Measurements from ENCODE around the gene TREM1. TPM values are rescaled to one million over a fixed set of nuclear protein-coding genes. Genes with fewer than 3 reads are reported as not detected.
A peak's percentile ranks its signal among the peaks of the same experiment; 100 is the strongest.

TREM1 gene
- total RNA-seq (1 to 10 TPM in 1 of 2 donors, under 1 TPM in 1; 0.09 to 1.3 TPM), polyA plus RNA-seq (under 1 TPM; 0.32 to 0.43 TPM)

GRCh38 chr6:41286544-41287346 is at the start of gene TREM1:
TSS of gene TREM1 (minus strand) at chr6:41286682. CDS start at chr6:41286655, 27 bp downstream.
- Histone ChIP-seq H3K9me3 (ENCODE audit: control insufficient read depth in 4 of 4, low read length in 3 of 4) (no peaks in the 10 kb centered on the region), H3K4me1 (ENCODE audit: control insufficient read depth in 4 of 4, insufficient read depth in 4 of 4, low read length in 3 of 4) (no peaks in the 10 kb centered on the region), H3K27me3 (ENCODE audit: control insufficient read depth in 4 of 4, insufficient read depth in 4 of 4, low read length in 3 of 4) (peaks cover 0 to 2% (median under 1%) of the 10 kb centered on the region in 4 donors), H3K4me3 (ENCODE audit: low read depth in 1 of 3, low read length in 3 of 3) (no peak within 1 kb of the TSS), H3K27ac (ENCODE audit: low read depth in 1 of 2, low read length in 2 of 2) (peak within 1 kb of the TSS in 1 of 2 donors; percentile 67), H3K36me3 (ENCODE audit: control insufficient read depth in 4 of 4, insufficient read depth in 3 of 4, low read depth in 1 of 4, low read length in 3 of 4) (no peaks in the 10 kb centered on the region), H3K9ac (ENCODE audit: low read depth in 1 of 2, low read length in 2 of 2) (no peak within 1 kb of the TSS)
- 68% methylated on average over 8 of the region's 8 CpGs for whole genome bisulfite sequencing
- DNase-seq (ENCODE audit: low spot score), result no peak
- TF ChIP-seq HNF4A (conservative IDR thresholded peaks at IDR 0.05) (no peak), RXRA (IDR thresholded peaks at IDR 0.05) (peak in 1 of 2 donors; percentile 30), GABPA (IDR thresholded peaks at IDR 0.05 in 1 of 2, conservative IDR thresholded peaks at IDR 0.05 in 1 of 2) (peak in 1 of 2 donors; percentile 16), RAD21 (IDR thresholded peaks at IDR 0.05) (no peak)

DNA sequence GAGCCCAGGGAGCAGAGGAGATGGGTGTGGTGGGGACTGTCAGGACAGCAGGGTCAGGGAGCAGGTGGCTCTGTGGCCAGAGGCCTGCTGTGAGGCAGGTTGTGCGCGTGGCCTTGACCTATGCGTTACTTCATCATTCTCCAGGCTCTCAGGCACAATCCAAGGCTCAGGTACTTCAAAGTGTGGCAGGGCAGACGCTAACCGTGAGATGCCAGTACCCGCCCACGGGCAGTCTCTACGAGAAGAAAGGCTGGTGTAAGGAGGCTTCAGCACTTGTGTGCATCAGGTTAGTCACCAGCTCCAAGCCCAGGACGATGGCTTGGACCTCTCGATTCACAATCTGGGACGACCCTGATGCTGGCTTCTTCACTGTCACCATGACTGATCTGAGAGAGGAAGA is 49.5 kb upstream of the TREM1 start:
- Histone ChIP-seq H3K27me3 (ENCODE audit: control insufficient read depth in 4 of 4, insufficient read depth in 4 of 4, low read length in 3 of 4) (peaks cover 0 to 4% (median 0%) of the 10 kb centered on the region in 4 donors), H3K9me3 (ENCODE audit: control insufficient read depth in 4 of 4, low read length in 3 of 4) (no peaks in the 10 kb centered on the region), H3K4me3 (ENCODE audit: low read depth in 1 of 3, low read length in 3 of 3) (no peak overlapping the region), H3K9ac (ENCODE audit: low read depth in 1 of 2, low read length in 2 of 2) (no peak overlapping the region), H3K4me1 (ENCODE audit: control insufficient read depth in 4 of 4, insufficient read depth in 4 of 4, low read length in 3 of 4) (no peaks in the 10 kb centered on the region), H3K27ac (ENCODE audit: low read depth in 1 of 2, low read length in 2 of 2) (no peak overlapping the region), H3K36me3 (ENCODE audit: control insufficient read depth in 4 of 4, insufficient read depth in 3 of 4, low read depth in 1 of 4, low read length in 3 of 4) (no peaks in the 10 kb centered on the region)
- 84% methylated on average over 11 of the region's 11 CpGs for WGBS
- TF ChIP-seq, protein P1, sequence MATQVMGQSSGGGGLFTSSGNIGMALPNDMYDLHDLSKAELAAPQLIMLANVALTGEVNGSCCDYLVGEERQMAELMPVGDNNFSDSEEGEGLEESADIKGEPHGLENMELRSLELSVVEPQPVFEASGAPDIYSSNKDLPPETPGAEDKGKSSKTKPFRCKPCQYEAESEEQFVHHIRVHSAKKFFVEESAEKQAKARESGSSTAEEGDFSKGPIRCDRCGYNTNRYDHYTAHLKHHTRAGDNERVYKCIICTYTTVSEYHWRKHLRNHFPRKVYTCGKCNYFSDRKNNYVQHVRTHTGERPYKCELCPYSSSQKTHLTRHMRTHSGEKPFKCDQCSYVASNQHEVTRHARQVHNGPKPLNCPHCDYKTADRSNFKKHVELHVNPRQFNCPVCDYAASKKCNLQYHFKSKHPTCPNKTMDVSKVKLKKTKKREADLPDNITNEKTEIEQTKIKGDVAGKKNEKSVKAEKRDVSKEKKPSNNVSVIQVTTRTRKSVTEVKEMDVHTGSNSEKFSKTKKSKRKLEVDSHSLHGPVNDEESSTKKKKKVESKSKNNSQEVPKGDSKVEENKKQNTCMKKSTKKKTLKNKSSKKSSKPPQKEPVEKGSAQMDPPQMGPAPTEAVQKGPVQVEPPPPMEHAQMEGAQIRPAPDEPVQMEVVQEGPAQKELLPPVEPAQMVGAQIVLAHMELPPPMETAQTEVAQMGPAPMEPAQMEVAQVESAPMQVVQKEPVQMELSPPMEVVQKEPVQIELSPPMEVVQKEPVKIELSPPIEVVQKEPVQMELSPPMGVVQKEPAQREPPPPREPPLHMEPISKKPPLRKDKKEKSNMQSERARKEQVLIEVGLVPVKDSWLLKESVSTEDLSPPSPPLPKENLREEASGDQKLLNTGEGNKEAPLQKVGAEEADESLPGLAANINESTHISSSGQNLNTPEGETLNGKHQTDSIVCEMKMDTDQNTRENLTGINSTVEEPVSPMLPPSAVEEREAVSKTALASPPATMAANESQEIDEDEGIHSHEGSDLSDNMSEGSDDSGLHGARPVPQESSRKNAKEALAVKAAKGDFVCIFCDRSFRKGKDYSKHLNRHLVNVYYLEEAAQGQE (IDR thresholded peaks at IDR 0.05), result no peak
- TF ChIP-seq MAX (IDR thresholded peaks at IDR 0.05) (no peak), YY1 (IDR thresholded peaks at IDR 0.05) (no peak), TAF1 (conservative IDR thresholded peaks at IDR 0.05) (no peak), EGR1 (IDR thresholded peaks at IDR 0.05; ENCODE audit: low read depth in 2 of 2) (no peak), SP1 (IDR thresholded peaks at IDR 0.05) (no peak), NR2F2 (IDR thresholded peaks at IDR 0.05) (no peak), RXRA (IDR thresholded peaks at IDR 0.05) (no peak), GABPA (IDR thresholded peaks at IDR 0.05 in 1 of 2, conservative IDR thresholded peaks at IDR 0.05 in 1 of 2) (no peak), FOXA1 (IDR thresholded peaks at IDR 0.05) (no peak), RAD21 (IDR thresholded peaks at IDR 0.05) (no peak), JUND (IDR thresholded peaks at IDR 0.05) (no peak)
- TF ChIP-seq, protein P2, sequence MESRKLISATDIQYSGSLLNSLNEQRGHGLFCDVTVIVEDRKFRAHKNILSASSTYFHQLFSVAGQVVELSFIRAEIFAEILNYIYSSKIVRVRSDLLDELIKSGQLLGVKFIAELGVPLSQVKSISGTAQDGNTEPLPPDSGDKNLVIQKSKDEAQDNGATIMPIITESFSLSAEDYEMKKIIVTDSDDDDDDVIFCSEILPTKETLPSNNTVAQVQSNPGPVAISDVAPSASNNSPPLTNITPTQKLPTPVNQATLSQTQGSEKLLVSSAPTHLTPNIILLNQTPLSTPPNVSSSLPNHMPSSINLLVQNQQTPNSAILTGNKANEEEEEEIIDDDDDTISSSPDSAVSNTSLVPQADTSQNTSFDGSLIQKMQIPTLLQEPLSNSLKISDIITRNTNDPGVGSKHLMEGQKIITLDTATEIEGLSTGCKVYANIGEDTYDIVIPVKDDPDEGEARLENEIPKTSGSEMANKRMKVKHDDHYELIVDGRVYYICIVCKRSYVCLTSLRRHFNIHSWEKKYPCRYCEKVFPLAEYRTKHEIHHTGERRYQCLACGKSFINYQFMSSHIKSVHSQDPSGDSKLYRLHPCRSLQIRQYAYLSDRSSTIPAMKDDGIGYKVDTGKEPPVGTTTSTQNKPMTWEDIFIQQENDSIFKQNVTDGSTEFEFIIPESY (IDR thresholded peaks at IDR 0.05), result no peak
- no peak for DNase-seq (ENCODE audit: low spot score)

Data from liver (tissue), 9 donors.